Kidney epithelial cell (primary cell): ENCODE measurements around the gene CNTNAP2. TPM values are rescaled to one million over a fixed set of nuclear protein-coding genes. Genes with fewer than 3 reads are reported as not detected.

Experiments
- DNase-seq: peaks from one replicate; pipeline ENCODE4 v3.0.0-alpha.2; 2010; ENCODE audit warnings: low read depth
- H3K27me3 ChIP-seq: 2 replicates; pipeline ENCODE4 v1.6.0; 2011; ENCODE audit warnings: low read length; ENCODE audit not compliant: control insufficient read depth, insufficient read depth
- H3K36me3 ChIP-seq: 2 replicates; pipeline ENCODE4 v1.5.1; 2011; ENCODE audit warnings: low read length; ENCODE audit not compliant: control insufficient read depth, insufficient read depth
- H3K4me3 ChIP-seq: 2 replicates; pipeline ENCODE4 v1.5.1; 2011; ENCODE audit warnings: low read depth, mild to moderate bottlenecking, control low read depth, low read length
- total RNA-seq: library from RNA; depleted of rRNA; stranded (reverse); fragments of >200 nt; gene quantifications from 2 replicates; pipeline ENCODE4 v1.2.3, GENCODE V29; 2015
- TF ChIP-seq, protein P1 (sequence below): IDR thresholded peaks from 2 replicates; pipeline ENCODE4 v1.5.1; 2011; ENCODE audit warnings: mild to moderate bottlenecking, moderate library complexity, low read length, control low read depth, inconsistent platforms; ENCODE audit not compliant: insufficient read depth, poor library complexity, severe bottlenecking

Gene CNTNAP2
- total RNA-seq, 1 donor from 2014 or later: 14.0 TPM

DNA sequence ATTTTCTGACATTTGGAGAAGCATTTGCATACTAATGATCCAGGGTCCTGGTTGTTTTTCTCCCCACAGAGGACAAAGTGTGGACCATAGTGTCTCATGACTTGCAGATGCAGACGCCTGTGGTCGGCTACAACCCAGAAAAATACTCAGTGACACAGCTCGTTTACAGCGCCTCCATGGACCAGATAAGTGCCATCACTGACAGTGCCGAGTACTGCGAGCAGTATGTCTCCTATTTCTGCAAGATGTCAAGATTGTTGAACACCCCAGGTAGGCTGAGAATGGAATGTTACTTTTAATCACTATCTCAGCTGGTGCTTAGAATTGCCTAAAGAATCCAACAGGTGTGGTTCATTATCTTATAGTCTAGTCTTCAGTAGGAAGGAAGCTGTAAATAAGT is 1522.4 kb downstream of the CNTNAP2 start:
- TF ChIP-seq, protein P1, sequence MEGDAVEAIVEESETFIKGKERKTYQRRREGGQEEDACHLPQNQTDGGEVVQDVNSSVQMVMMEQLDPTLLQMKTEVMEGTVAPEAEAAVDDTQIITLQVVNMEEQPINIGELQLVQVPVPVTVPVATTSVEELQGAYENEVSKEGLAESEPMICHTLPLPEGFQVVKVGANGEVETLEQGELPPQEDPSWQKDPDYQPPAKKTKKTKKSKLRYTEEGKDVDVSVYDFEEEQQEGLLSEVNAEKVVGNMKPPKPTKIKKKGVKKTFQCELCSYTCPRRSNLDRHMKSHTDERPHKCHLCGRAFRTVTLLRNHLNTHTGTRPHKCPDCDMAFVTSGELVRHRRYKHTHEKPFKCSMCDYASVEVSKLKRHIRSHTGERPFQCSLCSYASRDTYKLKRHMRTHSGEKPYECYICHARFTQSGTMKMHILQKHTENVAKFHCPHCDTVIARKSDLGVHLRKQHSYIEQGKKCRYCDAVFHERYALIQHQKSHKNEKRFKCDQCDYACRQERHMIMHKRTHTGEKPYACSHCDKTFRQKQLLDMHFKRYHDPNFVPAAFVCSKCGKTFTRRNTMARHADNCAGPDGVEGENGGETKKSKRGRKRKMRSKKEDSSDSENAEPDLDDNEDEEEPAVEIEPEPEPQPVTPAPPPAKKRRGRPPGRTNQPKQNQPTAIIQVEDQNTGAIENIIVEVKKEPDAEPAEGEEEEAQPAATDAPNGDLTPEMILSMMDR: no peak

DNA sequence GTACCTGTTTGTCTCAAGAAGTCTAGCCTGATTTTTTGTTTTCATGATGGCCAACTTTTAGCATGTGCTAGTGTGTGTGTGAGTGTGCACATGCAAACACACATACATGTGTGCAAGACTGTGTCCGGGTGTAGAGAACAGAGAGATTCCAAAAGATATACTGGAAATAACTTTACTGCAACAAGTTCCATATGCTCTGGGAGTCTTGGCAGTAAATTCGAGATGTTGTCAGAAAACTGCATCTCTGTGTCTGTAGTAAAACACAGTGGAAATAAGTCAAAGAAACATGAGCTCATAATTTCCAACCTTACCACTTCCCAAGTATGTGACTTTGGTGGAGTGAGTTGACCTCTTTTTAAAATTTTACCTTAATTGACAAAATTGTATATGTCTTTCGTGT is 1523.2 kb downstream of the CNTNAP2 start:
- H3K4me3 ChIP-seq: no peak overlapping the region
- DNase-seq: no peak
- H3K27me3 ChIP-seq: no peaks in the 10 kb centered on the region
- TF ChIP-seq, protein P1: no peak
- H3K36me3 ChIP-seq: no peaks in the 10 kb centered on the region

More for the DNA sequence above, 1522.4 kb downstream of the CNTNAP2 start:
- Histone ChIP-seq H3K36me3 (no peaks in the 10 kb centered on the region), H3K4me3 (no peak overlapping the region), H3K27me3 (no peaks in the 10 kb centered on the region)
- no peak for DNase-seq

DNA sequence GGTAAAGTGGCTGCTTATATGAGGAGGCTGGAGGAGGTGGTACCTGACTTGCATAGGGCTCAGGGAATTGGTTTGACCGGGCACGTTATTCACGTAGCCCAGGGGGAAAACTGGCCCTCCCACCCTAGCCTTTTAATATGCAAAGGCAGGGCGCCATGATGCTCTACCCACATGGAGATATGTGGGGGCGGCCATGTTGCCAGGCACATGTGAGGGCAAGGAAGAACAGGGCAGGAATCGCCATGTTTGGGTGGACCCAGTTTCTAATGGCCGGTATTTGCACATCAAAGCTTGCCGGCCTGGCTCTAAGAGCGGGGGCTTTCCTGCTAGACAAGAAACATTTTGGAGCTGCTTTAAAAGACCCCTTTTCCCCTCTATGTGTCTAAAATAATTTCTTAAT is 1524.2 kb downstream of the CNTNAP2 start:
- Histone ChIP-seq H3K27me3 (no peaks in the 10 kb centered on the region), H3K36me3 (no peaks in the 10 kb centered on the region), H3K4me3 (no peak overlapping the region)
- TF ChIP-seq, protein P1: no peak
- no peak for DNase-seq

DNA sequence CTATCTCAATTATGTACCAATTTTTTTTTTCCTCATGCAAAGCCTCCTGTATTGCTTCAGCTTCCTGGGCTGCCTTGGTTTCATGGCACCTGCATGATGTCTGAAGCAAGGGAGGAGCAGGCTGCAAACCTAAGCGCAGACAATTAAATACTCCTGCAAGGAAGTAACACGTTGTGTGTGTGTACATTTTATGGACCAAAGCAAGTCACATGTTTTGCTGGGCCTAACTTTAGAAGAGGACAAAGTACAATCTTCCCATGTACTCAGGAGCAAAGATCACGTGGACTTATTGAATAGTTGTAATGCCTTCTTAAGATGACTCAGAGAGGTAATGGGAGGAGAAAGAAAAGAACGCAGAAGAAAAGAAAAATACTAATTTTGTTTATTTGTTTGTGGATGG is 1530.0 kb downstream of the CNTNAP2 start:
- no peaks in the 10 kb centered on the region for H3K36me3 ChIP-seq
- H3K27me3 ChIP-seq: no peaks in the 10 kb centered on the region
- no peak overlapping the region for H3K4me3 ChIP-seq
- DNase-seq: no peak
- TF ChIP-seq, protein P1: no peak

DNA sequence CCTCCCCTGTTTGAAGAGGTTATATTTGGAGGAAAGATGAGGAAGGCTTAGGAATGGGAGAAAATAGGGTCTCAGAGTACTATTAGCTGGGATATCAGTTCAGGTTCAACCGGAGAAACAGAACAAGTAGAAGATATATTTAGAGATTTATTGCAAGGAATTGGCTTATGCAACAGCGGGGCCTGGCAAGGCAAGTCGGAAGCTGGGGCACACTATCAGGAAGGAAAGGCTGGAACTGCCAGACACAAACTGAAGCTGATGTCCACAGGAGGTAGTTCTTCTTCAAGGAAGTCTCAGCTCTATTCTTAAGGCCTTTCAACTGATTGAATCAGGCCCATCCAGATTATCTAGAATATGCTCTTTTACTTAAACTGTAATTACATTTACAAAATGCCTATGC is 1534.4 kb downstream of the CNTNAP2 start:
- TF ChIP-seq, protein P1: no peak
- Histone ChIP-seq H3K4me3 (no peak overlapping the region), H3K27me3 (no peaks in the 10 kb centered on the region), H3K36me3 (no peaks in the 10 kb centered on the region)
- DNase-seq: no peak

DNA sequence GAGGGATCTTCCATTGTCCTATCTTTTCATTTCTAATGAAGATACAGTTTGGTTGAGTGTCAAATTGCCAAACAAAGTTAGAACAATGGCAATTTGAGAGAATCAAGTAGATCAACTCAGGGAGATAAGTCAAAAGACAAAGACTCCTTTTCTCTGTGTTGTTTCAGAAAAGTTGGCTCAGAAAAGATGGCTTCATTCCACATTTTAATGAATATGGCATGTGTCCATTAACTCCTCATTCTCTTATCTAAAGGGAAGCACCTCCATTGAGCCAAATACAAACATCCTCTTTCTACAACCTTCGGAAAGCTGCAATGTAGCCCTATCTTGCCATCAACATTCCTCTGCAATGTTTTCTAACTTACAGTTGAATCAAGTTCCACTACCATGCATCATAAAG is 1535.0 kb downstream of the CNTNAP2 start:
- Histone ChIP-seq H3K36me3 (no peaks in the 10 kb centered on the region), H3K27me3 (no peaks in the 10 kb centered on the region), H3K4me3 (no peak overlapping the region)
- no peak for DNase-seq
- TF ChIP-seq, protein P1: no peak
